Astrocyte of the cerebellum (primary cell): Measurements from ENCODE around the gene PCDH17.

Source experiments
- DNase-seq: peaks from one replicate; pipeline ENCODE4 v3.0.0-alpha.2; 2011; ENCODE audit warnings: low read depth
- H3K4me3 ChIP-seq: 2 replicates; pipeline ENCODE4 v1.5.1; 2011; ENCODE audit warnings: mild to moderate bottlenecking, low read depth, low read length, moderate library complexity
- CTCF ChIP-seq: IDR thresholded peaks from 2 replicates; pipeline ENCODE4 v1.5.1; 2012; ENCODE audit warnings: low read length, low read depth, moderate library complexity, mild to moderate bottlenecking; ENCODE audit errors: missing control alignments
- in situ Hi-C: cut with HindIII; loops from 2 replicates; pipeline ENCODE4 v1.10.0; 2017; ENCODE audit warnings: low sequenced_read_pairs

The PCDH17 gene

GRCh38 chr13:57644106-57644505 is 12.6 kb downstream of the PCDH17 start:
- no peak for DNase-seq
- TF ChIP-seq CTCF = no peak
- no peak overlapping the region for H3K4me3 ChIP-seq
- in situ Hi-C loops = no loop called here

GRCh38 chr13:57653229-57653989 is 21.9 kb downstream of the PCDH17 start:
- DNase-seq = no peak
- in situ Hi-C loops = no loop called here
- no peak overlapping the region for H3K4me3 ChIP-seq
- no peak for TF ChIP-seq CTCF

GRCh38 chr13:57665481-57665880 is 33.9 kb downstream of the PCDH17 start:
- DNase-seq = peak; percentile 16
- no peak for TF ChIP-seq CTCF
- in situ Hi-C loops = no loop called here
- H3K4me3 ChIP-seq = no peak overlapping the region

DNA sequence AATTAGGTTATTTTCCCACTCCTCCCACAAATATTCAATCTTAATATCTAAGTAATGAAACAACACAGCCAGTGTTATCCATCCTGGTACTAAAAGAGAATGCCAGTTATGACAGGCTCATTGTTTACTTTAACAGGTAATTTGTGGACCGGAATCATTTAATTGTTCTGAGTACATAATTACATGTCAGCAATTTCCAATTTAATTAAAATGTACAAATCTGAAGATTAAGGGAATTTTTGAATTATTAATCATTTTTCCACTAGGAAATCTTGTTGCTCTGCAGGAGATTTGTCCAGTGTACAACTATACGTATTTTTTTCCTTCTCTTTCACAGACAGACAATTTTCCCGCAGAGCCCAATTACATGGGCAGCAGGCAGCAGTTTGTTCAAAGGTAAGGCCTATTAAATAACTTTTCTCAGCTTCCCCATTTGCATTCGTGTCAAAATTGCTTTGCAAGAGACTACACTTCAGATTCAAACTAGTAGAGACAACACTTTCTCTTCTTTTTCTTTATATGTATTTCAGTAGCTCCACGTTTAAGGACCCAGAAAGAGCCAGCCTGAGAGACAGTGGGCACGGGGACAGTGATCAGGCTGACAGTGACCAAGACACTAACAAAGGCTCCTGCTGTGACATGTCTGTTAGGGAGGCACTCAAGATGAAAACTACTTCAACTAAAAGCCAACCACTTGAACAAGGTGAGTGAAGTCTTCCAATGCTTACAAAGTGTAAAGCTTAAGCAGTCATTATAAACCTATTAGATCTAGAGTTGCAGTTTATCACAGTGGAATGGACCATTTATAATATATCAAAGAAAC is 34.8 kb downstream of the PCDH17 start:
- TF ChIP-seq CTCF = no peak
- no peak overlapping the region for H3K4me3 ChIP-seq
- no peak for DNase-seq
- in situ Hi-C loops = no loop called here

GRCh38 chr13:57672168-57672567 is 40.6 kb downstream of the PCDH17 start:
- no peak for TF ChIP-seq CTCF
- no peak for DNase-seq
- H3K4me3 ChIP-seq = no peak overlapping the region
- in situ Hi-C loops = no loop called here

- no peak for TF ChIP-seq CTCF
- in situ Hi-C loops = no loop called here
- no peak overlapping the region for H3K4me3 ChIP-seq
- DNase-seq = no peak
These were observed 41.7 kb downstream of the PCDH17 start for GRCh38 chr13:57673197-57673596.
